ENCODE results near the gene INHBB.
A peak's percentile ranks its signal among the peaks of the same experiment; 100 is the strongest.

INHBB gene

GRCh38 chr2:120343433-120344105 lies 2.4 kb upstream of the INHBB start:
- peak; percentile 89 for DNase-seq

- no peak for DNase-seq
Observed at GRCh38 chr2:120344214-120344975, 1.5 kb upstream of the INHBB start.

GRCh38 chr2:120344976-120345581 lies 857 bp upstream of the INHBB start:
- DNase-seq: no peak

DNA sequence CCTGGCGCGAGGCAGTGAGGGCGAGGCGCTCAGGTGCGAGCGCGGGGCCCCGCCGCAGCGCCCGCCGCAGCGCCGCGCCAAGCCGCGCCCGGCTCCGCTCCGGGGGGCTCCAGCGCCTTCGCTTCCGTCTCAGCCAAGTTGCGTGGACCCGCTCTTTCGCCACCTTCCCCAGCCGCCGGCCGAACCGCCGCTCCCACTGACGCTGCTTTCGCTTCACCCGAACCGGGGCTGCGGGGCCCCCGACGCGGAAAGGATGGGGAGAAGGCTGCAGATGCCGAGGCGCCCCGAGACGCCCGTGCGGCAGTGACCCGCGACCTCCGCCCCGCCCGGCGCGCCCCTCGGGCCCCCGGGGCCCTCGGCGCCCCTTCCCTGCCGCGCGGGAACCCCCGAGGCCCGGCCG lies 328 bp upstream of the INHBB start:
- no peak for DNase-seq

DNA sequence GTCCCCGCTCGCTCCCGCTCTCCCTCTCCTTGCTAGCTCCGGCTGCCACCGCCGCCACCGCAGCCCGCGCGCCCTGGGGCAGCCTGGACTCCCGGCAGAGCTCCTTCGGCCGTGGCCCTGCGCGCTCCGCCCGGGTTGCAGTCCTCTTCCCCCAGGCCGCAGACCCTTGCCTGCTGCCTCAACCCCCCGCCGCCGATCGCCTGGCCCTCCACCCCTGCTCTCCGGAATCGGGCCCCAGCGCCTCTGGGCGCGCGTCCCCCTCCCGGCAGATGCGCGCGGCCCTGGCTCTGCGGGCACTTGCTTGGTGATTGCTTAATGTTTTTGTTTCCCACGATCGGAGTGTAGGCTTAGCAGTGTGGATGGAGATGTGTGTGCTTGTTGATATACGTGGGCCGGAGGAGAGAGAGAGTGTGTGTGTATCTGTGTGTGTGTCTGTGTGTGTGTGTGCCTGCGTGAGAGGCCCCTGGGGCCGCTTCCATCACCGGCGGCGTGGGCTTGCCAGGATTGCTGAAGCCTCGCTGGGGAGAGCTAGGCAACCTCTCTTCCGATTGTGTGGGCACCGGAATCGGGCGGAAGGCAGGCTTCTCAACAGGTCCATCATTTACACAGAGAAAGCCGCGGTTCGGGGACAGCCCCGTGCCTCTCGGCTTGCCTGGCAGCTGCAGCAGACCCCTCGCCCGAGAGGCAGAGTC lies 877 bp downstream of the INHBB start:
- no peak for DNase-seq

DNA sequence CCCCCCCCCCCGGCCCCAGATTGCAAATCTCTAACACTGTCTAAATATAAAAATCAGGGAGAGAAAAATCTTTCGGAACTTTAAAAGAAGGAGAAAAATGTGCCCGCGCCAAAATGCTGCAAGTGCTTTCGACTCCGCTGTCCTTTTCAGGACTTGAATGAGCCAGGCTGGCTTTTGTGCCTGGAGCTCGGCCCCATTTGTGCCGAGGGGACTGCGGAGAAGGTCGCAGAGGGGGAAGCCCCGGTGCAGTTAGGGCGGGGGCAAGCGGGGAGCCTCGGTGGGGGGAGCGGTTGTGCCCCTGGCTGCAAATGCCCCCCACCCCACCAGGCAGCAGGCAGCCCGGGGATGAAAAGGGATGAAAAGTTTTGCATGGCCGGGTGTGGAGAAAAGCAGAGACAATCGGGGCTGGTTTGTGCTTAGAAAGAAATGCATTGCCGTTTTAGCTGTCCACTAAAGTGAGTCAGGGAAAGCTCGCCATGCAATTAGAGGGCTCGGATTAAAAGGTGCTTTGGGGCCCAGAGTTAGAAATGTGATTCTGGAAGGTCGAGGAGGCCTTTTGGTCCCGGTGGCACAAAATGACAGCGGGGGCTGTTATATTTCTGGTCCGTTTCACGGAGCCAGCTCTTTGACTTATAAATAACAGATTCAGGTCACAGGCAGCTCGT lies 1.6 kb downstream of the INHBB start:
- peak; percentile 62 for DNase-seq

DNA sequence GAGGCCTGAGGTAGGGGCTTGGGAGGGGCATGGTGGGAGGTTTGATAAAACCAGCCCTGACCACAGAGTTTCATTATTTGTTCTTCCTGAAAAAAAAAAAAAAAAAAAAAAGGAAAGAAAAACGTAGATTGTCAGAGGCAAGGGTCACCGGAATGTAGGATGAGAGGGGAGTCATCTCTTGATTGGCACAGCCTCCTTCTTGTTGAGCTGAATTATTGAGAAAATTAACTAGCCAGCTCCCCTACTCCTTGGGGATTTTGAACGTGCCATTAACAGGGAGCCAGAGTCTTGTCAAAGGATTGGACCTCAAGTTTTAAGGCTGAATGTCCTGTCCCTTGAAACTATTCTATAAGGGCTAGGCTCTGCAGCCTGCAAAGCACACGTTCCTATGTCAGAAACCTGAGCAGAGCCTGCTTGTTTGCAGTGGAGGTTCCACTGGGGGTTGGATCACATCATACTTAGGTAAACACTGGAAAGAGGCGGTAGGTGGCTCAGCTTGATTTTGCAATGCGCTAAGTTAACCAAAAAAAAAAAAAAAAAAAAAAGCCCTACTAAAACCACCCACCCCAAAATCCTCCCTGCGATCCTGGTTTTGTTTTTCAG lies 2.3 kb downstream of the INHBB start:
- no peak for DNase-seq

DNA sequence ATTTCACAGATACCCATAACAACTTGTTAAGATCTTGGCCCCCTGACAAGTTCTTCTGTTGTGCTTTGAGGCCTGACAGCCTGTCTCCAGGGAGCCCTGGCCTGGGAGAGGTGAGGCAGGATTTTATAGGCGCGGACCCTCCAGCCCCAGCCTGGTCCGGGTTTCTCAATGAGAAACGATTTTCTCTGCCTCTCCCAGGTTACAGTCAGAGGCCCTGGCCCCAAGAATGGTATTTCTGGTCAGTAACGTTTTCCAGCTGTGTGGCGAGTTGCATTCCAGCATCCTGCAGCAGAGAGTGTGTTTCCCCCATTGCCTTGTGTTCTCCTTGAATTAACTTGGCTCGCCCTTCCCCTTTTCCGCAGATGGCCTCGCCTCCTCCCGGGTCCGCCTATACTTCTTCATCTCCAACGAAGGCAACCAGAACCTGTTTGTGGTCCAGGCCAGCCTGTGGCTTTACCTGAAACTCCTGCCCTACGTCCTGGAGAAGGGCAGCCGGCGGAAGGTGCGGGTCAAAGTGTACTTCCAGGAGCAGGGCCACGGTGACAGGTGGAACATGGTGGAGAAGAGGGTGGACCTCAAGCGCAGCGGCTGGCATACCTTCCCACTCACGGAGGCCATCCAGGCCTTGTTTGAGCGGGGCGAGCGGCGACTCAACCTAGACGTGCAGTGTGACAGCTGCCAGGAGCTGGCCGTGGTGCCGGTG lies 3.0 kb downstream of the INHBB start:
- DNase-seq: no peak

DNA sequence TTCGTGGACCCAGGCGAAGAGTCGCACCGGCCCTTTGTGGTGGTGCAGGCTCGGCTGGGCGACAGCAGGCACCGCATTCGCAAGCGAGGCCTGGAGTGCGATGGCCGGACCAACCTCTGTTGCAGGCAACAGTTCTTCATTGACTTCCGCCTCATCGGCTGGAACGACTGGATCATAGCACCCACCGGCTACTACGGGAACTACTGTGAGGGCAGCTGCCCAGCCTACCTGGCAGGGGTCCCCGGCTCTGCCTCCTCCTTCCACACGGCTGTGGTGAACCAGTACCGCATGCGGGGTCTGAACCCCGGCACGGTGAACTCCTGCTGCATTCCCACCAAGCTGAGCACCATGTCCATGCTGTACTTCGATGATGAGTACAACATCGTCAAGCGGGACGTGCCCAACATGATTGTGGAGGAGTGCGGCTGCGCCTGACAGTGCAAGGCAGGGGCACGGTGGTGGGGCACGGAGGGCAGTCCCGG lies 3.5 kb downstream of the INHBB start:
- no peak for DNase-seq

DNA sequence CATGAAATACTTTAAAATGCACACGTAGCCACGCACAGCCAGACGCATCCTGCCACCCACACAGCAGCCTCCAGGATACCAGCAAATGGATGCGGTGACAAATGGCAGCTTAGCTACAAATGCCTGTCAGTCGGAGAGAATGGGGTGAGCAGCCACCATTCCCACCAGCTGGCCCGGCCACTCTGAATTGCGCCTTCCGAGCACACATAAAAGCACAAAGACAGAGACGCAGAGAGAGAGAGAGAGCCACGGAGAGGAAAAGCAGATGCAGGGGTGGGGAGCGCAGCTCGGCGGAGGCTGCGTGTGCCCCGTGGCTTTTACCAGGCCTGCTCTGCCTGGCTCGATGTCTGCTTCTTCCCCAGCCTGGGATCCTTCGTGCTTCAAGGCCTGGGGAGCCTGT lies 4.1 kb downstream of the INHBB start:
- no peak for DNase-seq

GRCh38 chr2:120350801-120351320 lies 4.9 kb downstream of the INHBB start:
- DNase-seq: no peak

DNA sequence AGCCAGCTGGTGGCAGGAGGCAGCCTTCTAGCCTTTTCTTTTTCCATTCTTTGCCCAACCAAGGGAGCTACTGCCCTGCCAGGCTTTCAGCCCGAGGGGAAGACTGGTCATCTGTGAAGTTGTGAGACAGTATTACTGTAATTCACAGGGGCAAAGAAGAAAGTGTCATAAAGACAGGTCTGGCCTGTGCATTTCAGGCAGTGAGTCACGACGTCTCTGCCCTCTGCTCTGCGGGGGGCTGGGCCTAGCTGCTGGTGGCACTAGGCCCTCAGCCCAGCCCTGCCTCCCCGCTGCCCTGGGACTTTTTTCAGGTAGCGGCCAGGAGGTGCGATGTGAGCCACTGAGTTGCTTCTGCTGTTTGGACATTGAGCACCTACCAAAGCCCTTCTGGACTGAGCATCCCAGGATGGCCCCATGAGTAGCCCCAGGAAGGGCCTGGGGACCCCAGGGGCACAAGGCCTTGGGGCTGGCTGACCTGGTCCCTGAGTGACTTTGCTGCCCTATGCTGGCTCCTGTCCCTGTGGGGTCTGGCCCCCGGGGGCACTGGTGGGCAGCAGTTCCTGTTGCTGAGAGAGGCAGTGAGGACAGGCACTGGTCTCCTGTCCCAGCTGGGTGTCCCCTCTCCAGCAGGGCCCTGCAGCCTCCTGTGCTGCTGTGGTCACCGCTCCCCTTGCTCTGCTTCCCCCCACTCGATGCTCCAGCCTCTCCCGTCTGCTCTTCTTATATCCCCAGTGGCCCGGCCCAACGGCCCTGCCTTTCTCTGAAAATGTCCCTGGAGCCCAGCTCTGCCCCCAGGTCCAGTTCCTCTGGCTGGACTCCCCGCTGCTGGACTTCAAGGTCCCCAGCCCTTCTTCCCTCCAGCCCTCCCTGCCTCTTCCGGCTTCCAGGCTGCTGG lies 7.0 kb downstream of the INHBB start:
- DNase-seq: no peak

- no peak for DNase-seq
Observed at GRCh38 chr2:120353591-120353898, 7.6 kb downstream of the INHBB start.

DNA sequence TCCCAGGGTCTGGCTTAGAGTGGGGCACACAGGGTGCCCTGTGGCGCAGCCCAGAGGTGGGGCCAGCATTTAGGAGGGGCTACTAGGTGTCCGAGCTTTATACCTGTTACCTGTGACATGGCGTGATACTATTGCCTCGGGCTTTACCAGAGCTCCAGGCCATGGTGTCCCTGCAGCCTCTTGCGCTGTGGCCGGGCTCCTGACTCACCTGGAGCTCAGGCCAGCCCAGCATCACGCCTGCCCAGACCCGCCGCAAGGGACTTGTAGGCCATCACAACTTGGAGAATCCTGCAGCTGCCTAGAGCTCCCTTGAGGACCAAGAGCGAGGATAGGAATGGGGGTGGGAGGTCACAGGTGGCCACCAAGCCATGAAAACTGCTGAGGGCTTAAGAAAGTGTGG lies 8.0 kb downstream of the INHBB start:
- no peak for DNase-seq

DNA sequence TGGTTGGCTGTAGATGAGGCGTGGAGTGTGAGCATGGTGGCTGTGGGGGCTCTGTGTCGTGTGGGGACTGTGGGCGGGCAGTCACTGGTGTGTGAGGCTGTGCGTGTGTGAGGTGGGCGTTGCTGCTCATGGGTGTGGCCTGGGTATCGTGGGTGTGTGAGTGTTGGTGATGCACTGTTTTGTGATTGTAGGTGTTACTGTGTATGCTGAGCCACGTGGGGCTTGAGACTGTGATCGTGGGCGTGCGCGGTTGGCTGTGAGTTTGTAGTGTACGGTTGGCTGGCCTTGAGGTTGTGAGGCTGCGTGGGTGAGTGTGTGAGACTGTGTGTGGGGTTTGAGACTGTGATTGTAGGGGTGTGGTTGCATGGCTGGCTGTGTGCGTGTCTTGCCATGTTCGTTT lies 8.5 kb downstream of the INHBB start:
- no peak for DNase-seq

GRCh38 chr2:120354935-120355779 lies 9.2 kb downstream of the INHBB start:
- DNase-seq: no peak

- DNase-seq: no peak
Observed at GRCh38 chr2:120355780-120356266, 9.9 kb downstream of the INHBB start.

GRCh38 chr2:120357768-120358167 lies 11.8 kb downstream of the INHBB start:
- DNase-seq: no peak

DNA sequence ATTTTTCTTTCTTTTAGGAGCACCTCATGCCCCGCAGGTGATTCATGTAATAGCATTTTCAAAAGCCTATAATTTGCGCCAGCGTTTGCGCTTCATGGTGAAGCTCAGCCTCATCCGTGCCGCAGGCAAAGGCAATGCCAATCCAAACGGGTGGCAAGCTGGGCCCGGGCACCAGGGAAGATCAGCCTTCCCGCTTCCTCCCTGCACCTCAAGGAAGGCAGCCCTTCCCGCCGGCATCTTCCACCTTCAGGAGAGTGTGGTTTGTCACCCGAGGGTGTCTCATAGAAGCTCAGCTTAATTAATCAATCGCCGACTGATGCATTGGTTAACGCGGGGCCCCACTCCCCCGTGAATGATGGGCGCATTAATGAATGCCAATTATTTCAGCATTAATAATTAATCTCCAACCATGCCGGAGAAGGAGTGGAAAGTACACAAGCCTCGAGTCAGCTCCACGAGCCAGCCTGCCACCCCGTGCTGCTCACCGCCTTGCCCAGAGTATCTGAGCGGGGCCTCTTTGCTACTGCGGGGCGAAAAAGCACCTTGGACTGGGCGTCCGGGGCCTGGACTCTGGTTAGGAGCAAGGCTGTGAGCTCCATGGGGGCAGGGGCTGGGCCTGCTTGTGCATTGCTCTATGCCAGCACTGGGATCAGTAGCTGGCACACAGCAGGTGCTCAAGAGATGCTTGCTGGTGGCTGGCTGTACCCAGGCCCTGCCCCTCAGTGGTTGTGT lies 13.0 kb downstream of the INHBB start:
- no peak for DNase-seq

All from islet precursor cell (in vitro differentiated cells).